ENCODE results near the gene NDST4.

Gene NDST4

GRCh38 chr4:114782415-114783214 lies 330.8 kb downstream of the NDST4 start:
- DNase-seq = no peak

DNA sequence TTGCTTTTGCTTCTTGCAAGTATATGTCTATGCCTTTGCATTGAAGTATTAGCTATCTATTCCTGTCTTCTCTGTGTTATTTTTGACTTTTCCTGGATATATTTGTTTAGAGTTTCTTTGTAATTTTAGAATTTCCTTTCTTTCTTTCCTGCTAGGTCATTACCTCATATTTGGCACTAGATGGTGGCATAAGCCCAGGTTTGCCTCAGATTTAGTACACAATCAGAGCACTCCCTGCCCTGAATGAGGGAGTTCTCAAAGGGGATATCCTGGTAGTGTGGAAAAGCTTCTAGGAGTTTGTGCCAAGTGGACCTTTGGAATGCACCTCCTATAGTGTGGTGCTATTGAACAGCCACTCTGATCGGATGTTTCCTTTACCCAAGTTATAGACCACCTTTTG lies 333.2 kb downstream of the NDST4 start:
- DNase-seq = no peak
